Endothelial cell of umbilical vein (primary cell): ENCODE measurements around the gene SCAP. TPM values are rescaled to one million over a fixed set of nuclear protein-coding genes. Genes with fewer than 3 reads are reported as not detected.

Source experiments
- BruUV-seq: library from RNA; stranded (reverse); fragments of 400-500 nt; replicated peaks from 2 replicates; lab custom pipeline; 2021; lab: Mats Ljungman, UMichigan
- CTCF ChIA-PET: fragments of 300-600, 350-600 bp; sonication (Branson Sonifier 250); formaldehyde crosslinking; loops from one replicate; lab custom pipeline; 2021; ENCODE audit warnings: antibody characterized with exemption, inconsistent platforms; lab: Charles Lee
- POLR2A ChIA-PET: fragments of 300-600, 350-600 bp; sonication (Branson Sonifier 250); formaldehyde crosslinking; loops from one replicate; lab custom pipeline; 2021; ENCODE audit warnings: antibody characterized with exemption, inconsistent platforms; lab: Charles Lee
- DNase-seq: peaks from one replicate; pipeline ENCODE4 v3.0.0-alpha.2; 2011; ENCODE audit warnings: low read depth, low spot score
- FAIRE-seq: peaks from 2 replicates; lab custom pipeline; 2011; peaks lifted over from hg19 to GRCh38; lab: Jason Lieb, UNC
- H2AFZ ChIP-seq: 2 replicates; pipeline ENCODE4 v1.6.0; 2012; ENCODE audit warnings: low read depth, low read length, control low read depth, inconsistent platforms
- H3K27ac ChIP-seq: 2 replicates; pipeline ENCODE4 v1.5.1; 2011; ENCODE audit warnings: low read depth, mild to moderate bottlenecking, control low read depth, low read length, moderate library complexity; ENCODE audit not compliant: insufficient read depth
- H3K27me3 ChIP-seq, 2 experiments: 2 replicates each; pipeline versions ENCODE4 v1.6.0 to v1.6.1; 2011; ENCODE audit warnings: low read length in 2 of 2, mixed read lengths in 1 of 2; ENCODE audit not compliant: control insufficient read depth in 2 of 2, insufficient read depth in 2 of 2
- H3K36me3 ChIP-seq, 2 experiments: 2 replicates in 1 of 2; 3 replicates in 1 of 2; pipeline ENCODE4 v1.5.1; 2011; ENCODE audit warnings: low read length in 2 of 2, mild to moderate bottlenecking in 1 of 2, moderate library complexity in 1 of 2; ENCODE audit not compliant: control insufficient read depth in 2 of 2, insufficient read depth in 2 of 2; ENCODE audit errors: extremely low read depth in 1 of 2
- H3K4me1 ChIP-seq: 3 replicates; pipeline ENCODE4 v1.5.1; 2011; ENCODE audit warnings: mild to moderate bottlenecking, low read length; ENCODE audit not compliant: control insufficient read depth, insufficient read depth; ENCODE audit errors: extremely low read depth
- H3K4me2 ChIP-seq: 2 replicates; pipeline ENCODE4 v1.6.1; 2011; ENCODE audit warnings: low read length, control low read depth, mixed read lengths; ENCODE audit not compliant: insufficient read depth
- H3K4me3 ChIP-seq, 3 experiments: fragments of 200-600 bp in 1 of 3; sonication (generic), shearing (Covaris generic) in 1 of 3; replicated peaks in 1 of 3; 2 replicates each; pipeline ENCODE4 v1.5.1; 2011 to 2016; ENCODE audit warnings: control low read depth in 3 of 3, low read length in 3 of 3, mild to moderate bottlenecking in 2 of 3, inconsistent platforms in 1 of 3, low read depth in 1 of 3, moderate library complexity in 1 of 3; ENCODE audit not compliant: insufficient read depth in 1 of 3
- H3K79me2 ChIP-seq: 2 replicates; pipeline ENCODE4 v1.6.0; 2012; ENCODE audit warnings: low read length, inconsistent platforms; ENCODE audit not compliant: control insufficient read depth, insufficient read depth
- H3K9ac ChIP-seq: replicated peaks from 2 replicates; pipeline ENCODE3; 2011; ENCODE audit warnings: low read length, control low read depth; ENCODE audit not compliant: insufficient read depth; ENCODE audit errors: extremely low read depth
- H3K9me1 ChIP-seq: replicated peaks from 3 replicates; pipeline ENCODE4 v1.6.0; 2011; ENCODE audit warnings: mild to moderate bottlenecking, low read length; ENCODE audit not compliant: control insufficient read depth, insufficient read depth; ENCODE audit errors: extremely low read depth
- H3K9me3 ChIP-seq: replicated peaks from 2 replicates; pipeline ENCODE4 v1.5.1; 2012; ENCODE audit warnings: low read length, inconsistent platforms; ENCODE audit not compliant: control insufficient read depth, insufficient read depth
- H4K20me1 ChIP-seq: replicated peaks from 2 replicates; pipeline ENCODE3; 2011; ENCODE audit warnings: mild to moderate bottlenecking, low read length; ENCODE audit not compliant: control insufficient read depth, insufficient read depth; ENCODE audit errors: extremely low read depth
- EZH2 ChIP-seq: IDR thresholded peaks from 2 replicates; pipeline ENCODE4 v1.6.1; 2012; ENCODE audit warnings: borderline replicate concordance, low read depth, mild to moderate bottlenecking, moderate library complexity, low read length, inconsistent platforms; ENCODE audit not compliant: severe bottlenecking
- FOS ChIP-seq: IDR thresholded peaks from 2 replicates; pipeline ENCODE4 v1.6.1; 2011; ENCODE audit warnings: mild to moderate bottlenecking, low read length, moderate library complexity, borderline replicate concordance; ENCODE audit not compliant: insufficient read depth
- GATA2 ChIP-seq: IDR thresholded peaks from 2 replicates; pipeline ENCODE4 v1.7.0; 2011; ENCODE audit warnings: low read depth, mild to moderate bottlenecking, moderate library complexity, mixed read lengths, low read length; ENCODE audit not compliant: insufficient read length, insufficient read depth
- JUN ChIP-seq: IDR thresholded peaks from 2 replicates; pipeline ENCODE4 v1.6.1; 2011; ENCODE audit warnings: borderline replicate concordance, low read depth; ENCODE audit not compliant: insufficient read length, insufficient read depth
- MYC ChIP-seq: IDR thresholded peaks from one replicate; pipeline ENCODE4 v1.6.1; 2011; ENCODE audit warnings: mild to moderate bottlenecking, low read depth, low read length
- POLR2A ChIP-seq: IDR thresholded peaks from 2 replicates; pipeline ENCODE4 v1.6.1; 2012; ENCODE audit warnings: low read depth, mild to moderate bottlenecking, control low read depth, low read length
- POLR2AphosphoS5 ChIP-seq: IDR thresholded peaks from 2 replicates; pipeline ENCODE4 v1.6.1; 2012; ENCODE audit warnings: low read depth, mild to moderate bottlenecking, control low read depth, low read length, moderate library complexity; ENCODE audit not compliant: insufficient read depth
- dilution Hi-C: fragments of 300-500 bp; cut with MboI; formaldehyde crosslinking; loops from one replicate; pipeline ENCODE4 v1.15.0; 2019; ENCODE audit warnings: low sequenced_read_pairs; ENCODE audit not compliant: extremely low pct_ligation_motif_present
- intact Hi-C: fragments of 100-400 bp; cut with micrococcal nuclease; formaldehyde crosslinking; loops from one replicate; pipeline ENCODE4 v1.10.0; 2022
- polyA plus RNA-seq, 4 experiments: library from polyadenylated mRNA; depleted of rRNA in 3 of 4; stranded (reverse) in 3 of 4; unstranded in 1 of 4; fragments of >200 nt; gene quantifications; 2 replicates each; pipeline versions ENCODE4 v1.2.1 to v1.2.3, GENCODE V29; 2011 to 2012; ENCODE audit warnings: missing spikeins in 1 of 4
- total RNA-seq: library from RNA; stranded (reverse); gene quantifications from 2 replicates; pipeline ENCODE4 v1.2.3, GENCODE V29; 2021
- TF ChIP-seq, protein P1 (sequence below): IDR thresholded peaks from 2 replicates; pipeline ENCODE4 v1.6.1; 2011; ENCODE audit not compliant: insufficient read depth, insufficient read length
- TF ChIP-seq, protein P2 (sequence below), 2 donors: IDR thresholded peaks; 1 replicate in 1 of 2; 2 replicates in 1 of 2; pipeline ENCODE4 v1.5.1; 2011; ENCODE audit warnings: low read length in 2 of 2, mild to moderate bottlenecking in 2 of 2, moderate library complexity in 2 of 2, control low read depth in 1 of 2, inconsistent platforms in 1 of 2, low read depth in 1 of 2; ENCODE audit not compliant: insufficient read depth in 1 of 2; ENCODE audit errors: extremely low read depth in 1 of 2

SCAP gene
- total and polyA plus RNA-seq, 2 donors (not counting 3 experiments of a cell fraction or from before 2014, with no cell fraction given): 34.7 to 59.0 TPM

DNA sequence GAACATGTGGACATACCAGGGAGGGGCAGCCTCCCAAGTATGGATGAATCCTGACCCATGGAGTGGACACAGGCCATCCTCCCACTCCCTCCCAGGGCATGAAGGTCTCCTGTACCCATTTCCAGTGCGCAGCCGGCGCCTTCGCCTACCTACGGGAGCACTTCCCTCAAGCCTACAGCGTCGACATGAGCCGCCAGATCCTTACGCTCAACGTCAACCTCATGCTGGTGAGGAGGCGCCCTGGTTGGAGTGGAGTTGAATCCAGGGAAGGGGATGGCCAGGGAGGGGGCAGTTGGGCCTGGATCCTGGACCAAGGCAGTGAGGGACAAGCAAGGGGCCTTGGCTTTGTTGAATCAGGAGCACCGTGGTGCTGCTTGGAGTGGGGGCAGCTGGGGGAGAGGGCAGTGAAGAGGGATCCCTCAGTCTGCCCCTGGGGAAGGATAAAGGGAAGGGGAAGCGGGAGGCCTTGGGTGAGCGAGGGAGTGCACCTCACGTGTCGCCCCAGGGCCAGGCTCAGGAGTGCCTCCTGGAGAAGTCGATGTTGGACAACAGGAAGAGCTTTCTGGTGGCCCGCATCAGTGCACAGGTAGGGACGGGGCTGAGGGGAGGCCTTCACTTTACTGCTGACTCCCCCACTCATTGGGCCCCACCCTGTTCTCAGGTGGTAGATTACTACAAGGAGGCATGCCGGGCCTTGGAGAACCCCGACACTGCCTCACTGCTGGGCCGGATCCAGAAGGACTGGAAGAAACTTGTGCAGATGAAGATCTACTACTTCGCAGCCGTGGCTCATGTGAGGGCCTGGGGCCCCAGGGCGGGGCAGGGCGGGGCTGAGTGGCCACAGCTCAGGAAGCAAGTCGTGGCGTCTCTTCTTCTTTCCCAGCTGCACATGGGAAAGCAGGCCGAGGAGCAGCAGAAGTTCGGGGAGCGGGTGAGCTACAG is 69.7 kb downstream of the SCAP start:
- Histone ChIP-seq H3K9me1 (no peaks in the 10 kb centered on the region), H3K9ac (no peak overlapping the region), H3K27ac (no peak overlapping the region), H3K4me2 (no peak overlapping the region), H3K36me3 (peaks cover 0 to 38% of the 10 kb centered on the region in 2 experiments), H3K4me1 (no peaks in the 10 kb centered on the region), H3K79me2 (peaks cover 7% of the 10 kb centered on the region), H3K27me3 (no peaks in the 10 kb centered on the region), H4K20me1 (no peaks in the 10 kb centered on the region), H3K4me3 (no peak overlapping the region), H2AFZ (no peak overlapping the region), H3K9me3 (no peaks in the 10 kb centered on the region)
- no TSS peak for BruUV-seq
- no peak for FAIRE-seq
- intact Hi-C loops (no loop called here), dilution Hi-C loops (no loop called here)
- ChIA-PET POLR2A (no interaction called here), CTCF (interaction anchor here (1.3 kb wide), 1 partner anchor 15 kb away, joined by 5 read pairs; no protein-coding TSS in a partner anchor)
- DNase-seq: no peak
- TF ChIP-seq, protein P1, sequence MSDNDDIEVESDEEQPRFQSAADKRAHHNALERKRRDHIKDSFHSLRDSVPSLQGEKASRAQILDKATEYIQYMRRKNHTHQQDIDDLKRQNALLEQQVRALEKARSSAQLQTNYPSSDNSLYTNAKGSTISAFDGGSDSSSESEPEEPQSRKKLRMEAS: no peak
- TF ChIP-seq POLR2A (no peak), POLR2AphosphoS5 (no peak), JUN (no peak), MYC (no peak), FOS (no peak), GATA2 (no peak), EZH2 (no peak)
- TF ChIP-seq, protein P2, sequence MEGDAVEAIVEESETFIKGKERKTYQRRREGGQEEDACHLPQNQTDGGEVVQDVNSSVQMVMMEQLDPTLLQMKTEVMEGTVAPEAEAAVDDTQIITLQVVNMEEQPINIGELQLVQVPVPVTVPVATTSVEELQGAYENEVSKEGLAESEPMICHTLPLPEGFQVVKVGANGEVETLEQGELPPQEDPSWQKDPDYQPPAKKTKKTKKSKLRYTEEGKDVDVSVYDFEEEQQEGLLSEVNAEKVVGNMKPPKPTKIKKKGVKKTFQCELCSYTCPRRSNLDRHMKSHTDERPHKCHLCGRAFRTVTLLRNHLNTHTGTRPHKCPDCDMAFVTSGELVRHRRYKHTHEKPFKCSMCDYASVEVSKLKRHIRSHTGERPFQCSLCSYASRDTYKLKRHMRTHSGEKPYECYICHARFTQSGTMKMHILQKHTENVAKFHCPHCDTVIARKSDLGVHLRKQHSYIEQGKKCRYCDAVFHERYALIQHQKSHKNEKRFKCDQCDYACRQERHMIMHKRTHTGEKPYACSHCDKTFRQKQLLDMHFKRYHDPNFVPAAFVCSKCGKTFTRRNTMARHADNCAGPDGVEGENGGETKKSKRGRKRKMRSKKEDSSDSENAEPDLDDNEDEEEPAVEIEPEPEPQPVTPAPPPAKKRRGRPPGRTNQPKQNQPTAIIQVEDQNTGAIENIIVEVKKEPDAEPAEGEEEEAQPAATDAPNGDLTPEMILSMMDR (IDR thresholded peaks at IDR 0.05; ENCODE audit: extremely low read depth in 1 of 2, insufficient read depth in 1 of 2, low read depth in 1 of 2, low read length in 2 of 2): no peak
